Transverse colon (tissue), 4 donors: ENCODE measurements around the gene SEC24C. TPM values are rescaled to one million over a fixed set of nuclear protein-coding genes. Genes with fewer than 3 reads are reported as not detected.

Experiments used
- DNase-seq: peaks from one replicate; pipeline ENCODE4 v3.0.0-alpha.2; 2019
- H3K27ac ChIP-seq, 4 donors: fragments of 200-600 bp; sonication (generic); 2 replicates each; pipeline ENCODE4 v1.5.1; 2016 to 2018; ENCODE audit warnings: inconsistent platforms in 4 of 4
- H3K27me3 ChIP-seq: fragments of 200-600 bp; sonication (generic); 2 replicates; pipeline ENCODE4 v1.5.1; 2017; ENCODE audit warnings: inconsistent platforms
- H3K36me3 ChIP-seq, 4 donors: fragments of 200-600 bp; sonication (generic); 2 replicates each; pipeline ENCODE4 v1.5.1; 2017 to 2019; ENCODE audit warnings: inconsistent platforms in 4 of 4
- H3K4me1 ChIP-seq, 4 donors: fragments of 200-600 bp; sonication (generic); 2 replicates each; pipeline ENCODE4 v1.5.1; 2017 to 2020; ENCODE audit warnings: inconsistent platforms in 4 of 4
- H3K4me3 ChIP-seq, 4 donors: fragments of 200-600 bp; sonication (generic); 1 replicate in 1 of 4; 2 replicates in 3 of 4; pipeline versions ENCODE4 v1.5.1 to v1.6.1; 2017 to 2019; ENCODE audit warnings: inconsistent platforms in 4 of 4
- H3K9me3 ChIP-seq, 2 donors: fragments of 200-600 bp; sonication (generic); 2 replicates each; pipeline ENCODE4 v1.5.1; 2017 to 2019; ENCODE audit warnings: inconsistent platforms in 2 of 2
- CTCF ChIP-seq, 5 experiments: fragments of 200-600 bp in 3 of 5; fragments of 450-650 bp in 2 of 5; sonication (generic) in 3 of 5; IDR thresholded peaks; 1 replicate in 2 of 5; 2 replicates in 3 of 5; pipeline ENCODE4 v1.5.1; 2016 to 2017; ENCODE audit warnings: antibody characterized with exemption in 5 of 5, inconsistent platforms in 3 of 5, mild to moderate bottlenecking in 2 of 5, moderate library complexity in 1 of 5
- EP300 ChIP-seq: sonication (generic); formaldehyde crosslinking; IDR thresholded peaks from one replicate; pipeline ENCODE4 v1.6.1; 2017; ENCODE audit warnings: antibody characterized with exemption, low read depth
- POLR2A ChIP-seq: fragments of 450-650 bp; IDR thresholded peaks from one replicate; pipeline ENCODE4 v1.6.1; 2016; ENCODE audit warnings: antibody characterized with exemption, mild to moderate bottlenecking, moderate library complexity
- POLR2AphosphoS5 ChIP-seq, 3 donors: sonication (generic); formaldehyde crosslinking; IDR thresholded peaks; one replicate each; pipeline ENCODE4 v1.6.1; 2016; ENCODE audit warnings: antibody characterized with exemption in 3 of 3
- WGBS, 2 donors: methylation state at CpG; one replicate each; pipeline ENCODE4 v1.1.5; 2018; ENCODE audit warnings: low coverage in 1 of 2; 5-methylcytosine and 5-hydroxymethylcytosine counted together
- in situ Hi-C, 4 donors: fragments of 200-750 bp; cut with MboI; loops; one replicate each; pipeline versions ENCODE4 v1.15.0 to v1.15.1; 2017; ENCODE audit warnings: low sequenced_read_pairs in 3 of 4, low pct_ligation_motif_present in 1 of 4, low pct_unique_long_range_greater_than_20kb in 1 of 4
- intact Hi-C: fragments of 100-400 bp; cut with DNase I; formaldehyde crosslinking; loops from one replicate; pipeline ENCODE4 v1.15.1; 2023; ENCODE audit warnings: low total_unique reads
- total RNA-seq, 4 donors: library from RNA; depleted of rRNA; stranded (reverse); fragments of >200 nt; gene quantifications; one replicate each; pipeline ENCODE4 v1.1.0, GENCODE V29; 2016

The SEC24C gene
- total RNA-seq, 4 donors from 2014 or later, result 46.7 to 104 (median 80.2) TPM

GRCh38 chr10:73762915-73763314, 18.7 kb downstream of the SEC24C start:
- Histone ChIP-seq H3K9me3 (no peaks in the 10 kb centered on the region), H3K27ac (no peak overlapping the region), H3K4me1 (no peaks in the 10 kb centered on the region), H3K27me3 (no peaks in the 10 kb centered on the region), H3K4me3 (no peak overlapping the region), H3K36me3 (peaks cover 0 to 90% (median 38%) of the 10 kb centered on the region in 4 donors)
- no peak for DNase-seq
- intact Hi-C loops, result no loop called here
- TF ChIP-seq EP300 (no peak), CTCF (IDR thresholded peaks at IDR 0.05) (no peak), POLR2A (no peak), POLR2AphosphoS5 (IDR thresholded peaks at IDR 0.05) (no peak)
- 73% methylated on average over 2 of the region's 2 CpGs for WGBS, 2 donors
- in situ Hi-C loops, result no loop called here

GRCh38 chr10:73763343-73763742, 19.2 kb downstream of the SEC24C start:
- Histone ChIP-seq H3K4me3 (no peak overlapping the region), H3K27me3 (no peaks in the 10 kb centered on the region), H3K36me3 (peaks cover 0 to 90% (median 40%) of the 10 kb centered on the region in 4 donors), H3K27ac (no peak overlapping the region), H3K9me3 (no peaks in the 10 kb centered on the region), H3K4me1 (no peaks in the 10 kb centered on the region)
- no peak for DNase-seq
- in situ Hi-C loops (no loop called here), intact Hi-C loops (no loop called here)
- 52 to 82% methylated on average over 2 of the region's 2 CpGs for WGBS, 2 donors
- TF ChIP-seq CTCF (IDR thresholded peaks at IDR 0.05), result no peak
- TF ChIP-seq EP300, result no peak
- TF ChIP-seq POLR2AphosphoS5 (IDR thresholded peaks at IDR 0.05), result no peak
- no peak for TF ChIP-seq POLR2A

- no peak for DNase-seq
- Histone ChIP-seq H3K9me3 (no peaks in the 10 kb centered on the region), H3K36me3 (peaks cover 0 to 77% (median 36%) of the 10 kb centered on the region in 4 donors), H3K4me3 (no peak overlapping the region), H3K4me1 (no peaks in the 10 kb centered on the region), H3K27ac (no peak overlapping the region), H3K27me3 (no peaks in the 10 kb centered on the region)
- TF ChIP-seq CTCF (IDR thresholded peaks at IDR 0.05), result no peak
- TF ChIP-seq POLR2A, result no peak
- no peak for TF ChIP-seq EP300
- no peak for TF ChIP-seq POLR2AphosphoS5 (IDR thresholded peaks at IDR 0.05)
- in situ Hi-C loops, result no loop called here
- intact Hi-C loops, result no loop called here
- 93 to 100% methylated on average over 4 to 6 of the region's 6 CpGs for WGBS, 2 donors
Measured at GRCh38 chr10:73765066-73765465, 20.9 kb downstream of the SEC24C start.

- 41 to 65% methylated on average over 6 to 11 of the region's 11 CpGs for WGBS, 2 donors
- Histone ChIP-seq H3K4me3 (no peak overlapping the region), H3K9me3 (no peaks in the 10 kb centered on the region), H3K4me1 (peaks cover 7 to 15% (median 13%) of the 10 kb centered on the region in 4 donors), H3K27me3 (no peaks in the 10 kb centered on the region), H3K36me3 (peaks cover 0 to 44% (median 19%) of the 10 kb centered on the region in 4 donors), H3K27ac (no peak overlapping the region)
- in situ Hi-C loops, result no loop called here
- intact Hi-C loops, result no loop called here
- peak; percentile 36 for DNase-seq
- TF ChIP-seq POLR2A (no peak), CTCF (IDR thresholded peaks at IDR 0.05) (peak in 1 of 5 experiments; percentile 32)
Measured at GRCh38 chr10:73768881-73769280, 24.7 kb downstream of the SEC24C start.
